OCI-LY7 (cell line): ENCODE results near the gene MGMT. TPM values are rescaled to one million over a fixed set of nuclear protein-coding genes. Genes with fewer than 3 reads are reported as not detected.

ENCODE experiments used
- BruUV-seq: library from RNA; stranded (reverse); fragments of 400-500 nt; replicated peaks from 2 replicates; lab custom pipeline; 2021; lab: Mats Ljungman, UMichigan
- CTCF ChIA-PET: fragments of 300-600 bp; sonication (Branson Sonifier 250); formaldehyde crosslinking; loops from one replicate; lab custom pipeline; 2022; ENCODE audit warnings: antibody characterized with exemption; ENCODE audit not compliant: unreplicated experiment; lab: Charles Lee
- POLR2A ChIA-PET: fragments of 300-600 bp; sonication (Branson Sonifier 250); formaldehyde crosslinking; loops from one replicate; lab custom pipeline; 2022; ENCODE audit warnings: antibody characterized with exemption; lab: Charles Lee
- DNase-seq: peaks from one replicate; pipeline ENCODE4 v3.0.0-alpha.2; 2015; ENCODE audit warnings: low spot score
- H2AFZ ChIP-seq: fragments of 200-600 bp; sonication (generic), shearing (Covaris generic); 2 replicates; pipeline ENCODE4 v1.6.1; 2014; ENCODE audit warnings: mild to moderate bottlenecking, antibody characterized with exemption, low read length, moderate library complexity
- H3K27ac ChIP-seq: fragments of 200-600 bp; sonication (generic); 2 replicates; pipeline ENCODE4 v1.5.1; 2014; ENCODE audit warnings: mixed run types, low read depth, mild to moderate bottlenecking, moderate library complexity, low read length, inconsistent platforms; ENCODE audit not compliant: poor library complexity, severe bottlenecking
- H3K36me3 ChIP-seq: fragments of 200-600 bp; sonication (generic); 2 replicates; pipeline ENCODE4 v1.6.1; 2014; ENCODE audit warnings: mild to moderate bottlenecking, antibody characterized with exemption, low read length, moderate library complexity, mixed read lengths; ENCODE audit not compliant: insufficient read depth
- H3K4me1 ChIP-seq: fragments of 200-600 bp; sonication (generic); 2 replicates; pipeline ENCODE4 v1.5.1; 2014; ENCODE audit warnings: mild to moderate bottlenecking, low read length; ENCODE audit not compliant: insufficient read depth, poor library complexity, severe bottlenecking
- H3K4me2 ChIP-seq: fragments of 200-600 bp; sonication (generic); 2 replicates; pipeline ENCODE4 v1.6.1; 2014; ENCODE audit warnings: mild to moderate bottlenecking, low read length
- H3K4me3 ChIP-seq: fragments of 200-600 bp; sonication (generic); 2 replicates; pipeline ENCODE4 v1.5.1; 2014; ENCODE audit warnings: mild to moderate bottlenecking, low read depth, low read length; ENCODE audit not compliant: poor library complexity, severe bottlenecking
- H3K79me2 ChIP-seq: fragments of 200-600 bp; sonication (generic); 2 replicates; pipeline ENCODE4 v1.6.1; 2016; ENCODE audit warnings: low read depth, mild to moderate bottlenecking, low read length, moderate library complexity, mixed read lengths; ENCODE audit not compliant: insufficient read depth
- H3K9me2 ChIP-seq: fragments of 200-600 bp; sonication (generic); 2 replicates; pipeline ENCODE4 v1.6.1; 2016; ENCODE audit warnings: mild to moderate bottlenecking, low read length, mixed read lengths; ENCODE audit not compliant: insufficient read depth
- H3K9me3 ChIP-seq: fragments of 200-600 bp; sonication (generic); 2 replicates; pipeline ENCODE4 v1.6.1; 2014; ENCODE audit warnings: mild to moderate bottlenecking, mixed run types, low read length, mixed read lengths
- H4K20me1 ChIP-seq: fragments of 200-600 bp; sonication (generic); 2 replicates; pipeline ENCODE4 v1.6.1; 2014; ENCODE audit warnings: mild to moderate bottlenecking, antibody characterized with exemption, low read length, moderate library complexity, mixed read lengths; ENCODE audit not compliant: insufficient read depth
- EZH2phosphoT487 ChIP-seq: fragments of 200-600 bp; sonication (generic); IDR thresholded peaks from 2 replicates; pipeline ENCODE4 v1.6.1; 2018; ENCODE audit warnings: low read depth, borderline replicate concordance, mild to moderate bottlenecking, mixed run types, antibody characterized with exemption, low read length, moderate library complexity, mixed read lengths
- intact Hi-C: fragments of 100-400 bp; cut with micrococcal nuclease; formaldehyde crosslinking; loops from one replicate; pipeline ENCODE4 v1.10.0; 2022; ENCODE audit not compliant: unreplicated experiment
- total RNA-seq, 2 experiments: library from RNA; depleted of rRNA in 1 of 2; stranded (reverse); fragments of >200 nt in 1 of 2; shearing (Covaris generic) in 1 of 2; gene quantifications; 2 replicates each; pipeline ENCODE4 v1.2.3, GENCODE V29; 2014 to 2022
- TF ChIP-seq, protein P1 (sequence below): fragments of 200-600 bp; sonication (generic); conservative IDR thresholded peaks from 2 replicates; pipeline ENCODE4 v1.5.1; 2014; ENCODE audit warnings: mild to moderate bottlenecking, antibody characterized with exemption, low read length, moderate library complexity, mixed read lengths

MGMT gene
- total RNA-seq, 2 experiments from 2014 or later, result 19.7 to 25.0 TPM

DNA sequence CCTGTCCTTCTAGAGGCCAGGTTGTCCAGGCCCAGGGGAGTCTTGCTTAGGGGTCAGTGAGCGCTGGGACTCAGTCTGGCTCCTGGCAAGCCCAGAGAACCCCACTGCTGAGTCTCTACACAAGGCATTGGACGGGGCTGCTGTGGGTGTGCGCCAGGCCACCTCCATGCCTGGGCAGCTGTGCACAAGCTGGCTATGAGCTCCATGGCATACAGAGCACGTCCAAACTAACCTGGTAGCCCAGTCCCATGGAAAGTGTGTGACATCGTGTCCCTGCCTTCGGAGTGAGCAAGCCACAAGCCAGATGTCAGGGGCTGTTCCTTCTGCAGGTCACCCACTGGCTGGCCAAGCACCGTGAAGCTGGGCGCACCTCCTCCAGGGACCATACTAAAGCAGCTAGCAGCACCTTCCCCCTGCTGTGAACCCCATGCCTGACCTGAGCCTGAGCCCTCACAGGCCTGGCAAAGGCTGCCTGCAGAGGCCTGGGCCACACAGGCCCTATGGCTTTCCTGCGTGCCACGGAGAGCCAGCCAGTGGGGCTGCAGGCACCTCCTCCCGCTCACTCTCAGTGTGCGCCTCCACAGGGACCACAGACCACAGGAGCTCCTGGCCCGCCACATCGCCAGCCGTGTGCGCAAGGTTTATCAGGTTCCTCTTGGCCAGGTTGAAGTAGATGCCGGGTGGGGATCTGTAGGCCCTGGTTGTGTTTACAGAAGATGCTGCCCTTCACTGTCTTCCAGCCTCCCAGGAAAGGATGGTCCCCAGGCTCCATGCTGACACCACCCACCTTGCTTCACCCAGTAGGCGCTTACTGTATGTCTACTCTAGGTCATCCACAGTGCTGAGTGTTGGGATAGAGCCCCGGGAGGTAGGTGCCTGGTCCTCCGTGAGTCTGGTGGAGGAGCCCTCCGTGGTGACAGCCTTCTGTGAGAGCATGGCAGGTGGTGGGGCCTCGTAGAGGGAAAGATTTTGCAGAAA lies 277.4 kb downstream of the MGMT start:
- DNase-seq, result no peak
- ChIA-PET CTCF (no interaction called here), POLR2A (no interaction called here)
- no peaks in the 10 kb centered on the region for H3K9me3 ChIP-seq
- TF ChIP-seq, protein P1, sequence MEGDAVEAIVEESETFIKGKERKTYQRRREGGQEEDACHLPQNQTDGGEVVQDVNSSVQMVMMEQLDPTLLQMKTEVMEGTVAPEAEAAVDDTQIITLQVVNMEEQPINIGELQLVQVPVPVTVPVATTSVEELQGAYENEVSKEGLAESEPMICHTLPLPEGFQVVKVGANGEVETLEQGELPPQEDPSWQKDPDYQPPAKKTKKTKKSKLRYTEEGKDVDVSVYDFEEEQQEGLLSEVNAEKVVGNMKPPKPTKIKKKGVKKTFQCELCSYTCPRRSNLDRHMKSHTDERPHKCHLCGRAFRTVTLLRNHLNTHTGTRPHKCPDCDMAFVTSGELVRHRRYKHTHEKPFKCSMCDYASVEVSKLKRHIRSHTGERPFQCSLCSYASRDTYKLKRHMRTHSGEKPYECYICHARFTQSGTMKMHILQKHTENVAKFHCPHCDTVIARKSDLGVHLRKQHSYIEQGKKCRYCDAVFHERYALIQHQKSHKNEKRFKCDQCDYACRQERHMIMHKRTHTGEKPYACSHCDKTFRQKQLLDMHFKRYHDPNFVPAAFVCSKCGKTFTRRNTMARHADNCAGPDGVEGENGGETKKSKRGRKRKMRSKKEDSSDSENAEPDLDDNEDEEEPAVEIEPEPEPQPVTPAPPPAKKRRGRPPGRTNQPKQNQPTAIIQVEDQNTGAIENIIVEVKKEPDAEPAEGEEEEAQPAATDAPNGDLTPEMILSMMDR, result no peak
- no peak for TF ChIP-seq EZH2phosphoT487
- no peaks in the 10 kb centered on the region for H3K4me1 ChIP-seq
- no peaks in the 10 kb centered on the region for H3K9me2 ChIP-seq
- H2AFZ ChIP-seq, result no peak overlapping the region
- intact Hi-C loops, result no loop called here
- no peak overlapping the region for H3K4me2 ChIP-seq
- no peak overlapping the region for H3K27ac ChIP-seq
- H3K4me3 ChIP-seq, result no peak overlapping the region
- H3K79me2 ChIP-seq, result no peaks in the 10 kb centered on the region
- BruUV-seq, result no TSS peak
- no peaks in the 10 kb centered on the region for H4K20me1 ChIP-seq
- no peaks in the 10 kb centered on the region for H3K36me3 ChIP-seq

DNA sequence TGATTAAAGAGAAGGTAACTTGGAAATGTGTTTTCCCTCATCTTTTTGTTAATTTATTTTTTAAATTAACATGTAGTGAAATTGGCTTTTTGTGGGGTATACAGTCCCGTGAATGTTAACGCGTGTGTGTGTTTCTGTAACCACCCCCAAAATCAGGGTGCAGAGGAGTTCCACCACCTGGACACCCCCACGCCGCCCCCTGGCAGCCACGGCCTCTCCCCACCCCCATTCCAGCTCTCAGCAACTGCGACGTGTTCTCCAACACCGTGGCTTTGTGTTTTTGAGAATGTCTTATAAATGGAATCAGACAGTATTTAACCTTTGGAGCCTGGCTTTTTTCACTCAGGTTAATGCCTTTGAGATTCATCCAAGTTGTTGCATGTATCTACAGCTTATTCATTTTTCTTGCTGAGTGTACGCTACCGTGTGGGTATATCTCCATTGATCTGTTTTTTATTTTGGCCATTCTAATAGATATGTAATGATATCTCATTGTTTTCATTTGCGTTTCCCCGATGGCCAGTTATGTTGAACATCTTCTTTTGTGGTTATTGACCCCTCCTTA lies 278.2 kb downstream of the MGMT start:
- Histone ChIP-seq H4K20me1 (no peaks in the 10 kb centered on the region), H3K4me1 (no peaks in the 10 kb centered on the region), H3K36me3 (no peaks in the 10 kb centered on the region), H3K27ac (no peak overlapping the region), H3K9me2 (no peaks in the 10 kb centered on the region; the same call in 1 of the 2 replicates), H2AFZ (no peak overlapping the region), H3K4me2 (no peak overlapping the region), H3K79me2 (no peaks in the 10 kb centered on the region), H3K4me3 (no peak overlapping the region), H3K9me3 (no peaks in the 10 kb centered on the region)
- BruUV-seq, result no TSS peak
- CTCF ChIA-PET, result no interaction called here
- no peak for DNase-seq
- intact Hi-C loops, result no loop called here
- POLR2A ChIA-PET, result no interaction called here
- no peak for TF ChIP-seq EZH2phosphoT487
- TF ChIP-seq, protein P1, result no peak
